GM23338 (cell line): ENCODE results near the gene WFDC10B. TPM values are rescaled to one million over a fixed set of nuclear protein-coding genes. Genes with fewer than 3 reads are reported as not detected.

Experiments
- ATAC-seq: fragments of 200-7000 bp; cut with Tn5 transposase; 3 replicates; pipeline ENCODE4 v1.9.1; 2020
- DNase-seq: peaks from one replicate; pipeline ENCODE4 v3.0.0-alpha.2; 2015; ENCODE audit warnings: low spot score
- H2AFZ ChIP-seq: fragments of 200-600 bp; sonication (generic); 2 replicates; pipeline ENCODE4 v1.8.0; 2016; ENCODE audit warnings: antibody characterized with exemption, mild to moderate bottlenecking, moderate library complexity
- H3F3A ChIP-seq: fragments of 200-600 bp; sonication (generic); replicated peaks from 2 replicates; pipeline ENCODE4 v1.8.0; 2017; ENCODE audit warnings: antibody characterized with exemption, mixed run types, low read depth
- H3K27ac ChIP-seq: fragments of 200-600 bp; sonication (generic); 2 replicates; pipeline ENCODE4 v1.6.1; 2016; ENCODE audit warnings: low read depth
- H3K27me3 ChIP-seq: fragments of 200-600 bp; sonication (generic); 2 replicates; pipeline ENCODE4 v1.8.0; 2016; ENCODE audit warnings: mild to moderate bottlenecking, mixed run types, moderate library complexity; ENCODE audit not compliant: insufficient read depth
- H3K36me3 ChIP-seq: fragments of 200-600 bp; sonication (generic); 2 replicates; pipeline ENCODE4 v1.8.0; 2016; ENCODE audit warnings: mild to moderate bottlenecking; ENCODE audit not compliant: insufficient read depth
- H3K4me1 ChIP-seq: fragments of 200-600 bp; sonication (generic); 2 replicates; pipeline ENCODE4 v1.8.0; 2016; ENCODE audit warnings: mild to moderate bottlenecking, moderate library complexity; ENCODE audit not compliant: insufficient read depth
- H3K4me2 ChIP-seq: fragments of 200-600 bp; sonication (generic); 2 replicates; pipeline ENCODE4 v1.7.1; 2017; ENCODE audit warnings: mixed run types
- H3K4me3 ChIP-seq: fragments of 200-600 bp; sonication (generic); 2 replicates; pipeline ENCODE4 v1.6.1; 2016; ENCODE audit warnings: mixed run types
- H3K79me2 ChIP-seq: fragments of 200-600 bp; sonication (generic); replicated peaks from 2 replicates; pipeline ENCODE4 v1.8.0; 2017; ENCODE audit warnings: mild to moderate bottlenecking; ENCODE audit not compliant: insufficient read depth
- H3K9me2 ChIP-seq: fragments of 200-600 bp; sonication (generic); 2 replicates; pipeline ENCODE4 v1.8.0; 2017; ENCODE audit not compliant: insufficient read depth
- H4K20me1 ChIP-seq: fragments of 200-600 bp; sonication (generic); replicated peaks from 2 replicates; pipeline ENCODE4 v1.8.0; 2017; ENCODE audit warnings: mild to moderate bottlenecking; ENCODE audit not compliant: insufficient read depth
- H3K27ac Mint-ChIP-seq: 2 replicates; pipeline ENCODE4 v1.8.0; 2020; ENCODE audit warnings: inconsistent platforms, mild to moderate bottlenecking, moderate library complexity, mixed read lengths
- H3K27me3 Mint-ChIP-seq: 3 replicates; pipeline ENCODE4 v1.8.0; 2022; ENCODE audit warnings: low read depth, mild to moderate bottlenecking, moderate library complexity, mixed read lengths, inconsistent platforms; ENCODE audit not compliant: insufficient read depth, poor library complexity
- H3K36me3 Mint-ChIP-seq: 3 replicates; pipeline ENCODE4 v1.8.0; 2021; ENCODE audit warnings: low read depth, mild to moderate bottlenecking, inconsistent platforms, moderate library complexity, mixed read lengths
- H3K4me1 Mint-ChIP-seq: 3 replicates; pipeline ENCODE4 v1.8.0; 2020; ENCODE audit warnings: mild to moderate bottlenecking, inconsistent platforms, mixed read lengths
- H3K4me3 Mint-ChIP-seq: 3 replicates; pipeline ENCODE4 v1.8.0; 2021; ENCODE audit warnings: moderate library complexity, mild to moderate bottlenecking, inconsistent platforms, mixed read lengths
- H3K9me3 Mint-ChIP-seq: 3 replicates; pipeline ENCODE4 v1.8.0; 2020; ENCODE audit warnings: moderate library complexity, mild to moderate bottlenecking, inconsistent platforms, mixed read lengths
- CREB1 ChIP-seq: fragments of 250-450 bp; sonication (Bioruptor Pico); IDR thresholded peaks from 2 replicates; pipeline ENCODE4 v1.5.0; 2020; ENCODE audit warnings: low read depth, mild to moderate bottlenecking, moderate library complexity
- EZH2 ChIP-seq: fragments of 200-600 bp; sonication (generic); IDR thresholded peaks from one replicate; pipeline ENCODE4 v1.8.0; 2017; ENCODE audit warnings: antibody characterized with exemption, mild to moderate bottlenecking, low read depth; ENCODE audit not compliant: unreplicated experiment
- EZH2phosphoT487 ChIP-seq: fragments of 200-600 bp; sonication (generic); IDR thresholded peaks from one replicate; pipeline ENCODE4 v1.8.1; 2018; ENCODE audit warnings: antibody characterized with exemption; ENCODE audit not compliant: unreplicated experiment
- JUNB ChIP-seq: IDR thresholded peaks from one replicate; pipeline ENCODE4 v1.6.1; 2016; ENCODE audit warnings: antibody characterized with exemption; ENCODE audit not compliant: unreplicated experiment
- NANOG ChIP-seq: IDR thresholded peaks from 2 replicates; pipeline ENCODE4 v1.6.1; 2016; ENCODE audit warnings: antibody characterized with exemption, borderline replicate concordance
- POLR2AphosphoS5 ChIP-seq: IDR thresholded peaks from 2 replicates; pipeline ENCODE4 v1.6.1; 2016; ENCODE audit warnings: antibody characterized with exemption, low read depth
- REST ChIP-seq: IDR thresholded peaks from one replicate; pipeline ENCODE4 v1.6.1; 2018; ENCODE audit warnings: antibody characterized with exemption; ENCODE audit not compliant: unreplicated experiment
- STAT1 ChIP-seq: IDR thresholded peaks from one replicate; pipeline ENCODE4 v1.6.1; 2016; ENCODE audit warnings: antibody characterized with exemption; ENCODE audit not compliant: unreplicated experiment
- ZNF114 ChIP-seq: fragments of 250-450 bp; sonication (Bioruptor Pico); IDR thresholded peaks from 2 replicates; pipeline ENCODE4 v1.5.0; 2020; ENCODE audit warnings: mild to moderate bottlenecking, moderate library complexity
- ZNF331 ChIP-seq: fragments of 250-450 bp; sonication (Bioruptor Pico); IDR thresholded peaks from 2 replicates; pipeline ENCODE4 v1.5.0; 2020; ENCODE audit warnings: low read depth, mild to moderate bottlenecking, moderate library complexity
- ZNF462 ChIP-seq: fragments of 250-450 bp; sonication (Bioruptor Pico); IDR thresholded peaks from 2 replicates; pipeline ENCODE4 v1.5.0; 2020; ENCODE audit warnings: mild to moderate bottlenecking, moderate library complexity
- polyA plus RNA-seq: library from polyadenylated mRNA; unstranded; fragments of >200 nt; fragmentation: Nextera tagmentation; extraction: Ambion mirVana; gene quantifications from 2 replicates; pipeline ENCODE4 v1.2.1, GENCODE V29; 2016
- total RNA-seq: library from RNA; depleted of rRNA; stranded (reverse); fragments of >200 nt; shearing (Covaris generic); gene quantifications from 2 replicates; pipeline ENCODE4 v1.2.3, GENCODE V29; 2014
- TF ChIP-seq, protein P1 (sequence below), 2 experiments: fragments of 200-600 bp in 1 of 2; sonication (generic) in 1 of 2; conservative IDR thresholded peaks; 2 replicates each; pipeline versions ENCODE4 v1.5.1 to v1.6.1; 2016 to 2017; ENCODE audit warnings: antibody characterized with exemption in 2 of 2, low read depth in 2 of 2, mild to moderate bottlenecking in 2 of 2, moderate library complexity in 1 of 2
- TF ChIP-seq, protein P2 (sequence below): IDR thresholded peaks from 2 replicates; pipeline ENCODE4 v1.6.1; 2016; ENCODE audit warnings: antibody characterized with exemption

Gene WFDC10B
- total and polyA plus RNA-seq, 2 experiments from 2014 or later: 1.0 TPM; not detected in 1

DNA sequence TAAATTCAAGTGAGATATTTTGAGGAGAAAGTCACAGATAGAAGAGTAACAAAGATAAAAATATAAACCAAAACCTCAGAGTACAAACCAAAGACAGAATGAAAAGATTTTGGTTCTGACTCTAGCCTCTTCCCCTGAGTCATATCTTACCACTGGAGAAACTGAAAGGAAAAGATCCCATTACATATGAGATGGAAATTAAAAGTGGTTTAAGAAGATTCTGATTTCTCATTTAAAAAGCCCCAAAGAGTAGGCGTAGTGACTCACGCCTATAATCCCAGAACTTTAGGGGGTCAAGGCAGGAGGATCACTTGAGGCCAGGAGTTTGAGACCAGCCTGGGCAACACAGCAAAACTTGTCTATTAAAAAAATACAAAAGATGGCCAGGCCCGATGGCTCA is 47.9 kb upstream of the WFDC10B start:
- TF ChIP-seq JUNB: no peak
- TF ChIP-seq REST: no peak
- no peak for TF ChIP-seq ZNF114 (CRISPR knock-in tag)
- no peak for TF ChIP-seq EZH2
- no peak for TF ChIP-seq POLR2AphosphoS5
- no peak for TF ChIP-seq CREB1 (CRISPR knock-in tag)
- no peak for TF ChIP-seq STAT1
- TF ChIP-seq ZNF331: no peak
- TF ChIP-seq, protein P1, sequence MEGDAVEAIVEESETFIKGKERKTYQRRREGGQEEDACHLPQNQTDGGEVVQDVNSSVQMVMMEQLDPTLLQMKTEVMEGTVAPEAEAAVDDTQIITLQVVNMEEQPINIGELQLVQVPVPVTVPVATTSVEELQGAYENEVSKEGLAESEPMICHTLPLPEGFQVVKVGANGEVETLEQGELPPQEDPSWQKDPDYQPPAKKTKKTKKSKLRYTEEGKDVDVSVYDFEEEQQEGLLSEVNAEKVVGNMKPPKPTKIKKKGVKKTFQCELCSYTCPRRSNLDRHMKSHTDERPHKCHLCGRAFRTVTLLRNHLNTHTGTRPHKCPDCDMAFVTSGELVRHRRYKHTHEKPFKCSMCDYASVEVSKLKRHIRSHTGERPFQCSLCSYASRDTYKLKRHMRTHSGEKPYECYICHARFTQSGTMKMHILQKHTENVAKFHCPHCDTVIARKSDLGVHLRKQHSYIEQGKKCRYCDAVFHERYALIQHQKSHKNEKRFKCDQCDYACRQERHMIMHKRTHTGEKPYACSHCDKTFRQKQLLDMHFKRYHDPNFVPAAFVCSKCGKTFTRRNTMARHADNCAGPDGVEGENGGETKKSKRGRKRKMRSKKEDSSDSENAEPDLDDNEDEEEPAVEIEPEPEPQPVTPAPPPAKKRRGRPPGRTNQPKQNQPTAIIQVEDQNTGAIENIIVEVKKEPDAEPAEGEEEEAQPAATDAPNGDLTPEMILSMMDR (conservative IDR thresholded peaks at IDR 0.05; ENCODE audit: low read depth in 2 of 2): no peak
- no peak for TF ChIP-seq ZNF462 (CRISPR knock-in tag)
- TF ChIP-seq NANOG: no peak
- TF ChIP-seq EZH2phosphoT487: no peak
- TF ChIP-seq, protein P2, sequence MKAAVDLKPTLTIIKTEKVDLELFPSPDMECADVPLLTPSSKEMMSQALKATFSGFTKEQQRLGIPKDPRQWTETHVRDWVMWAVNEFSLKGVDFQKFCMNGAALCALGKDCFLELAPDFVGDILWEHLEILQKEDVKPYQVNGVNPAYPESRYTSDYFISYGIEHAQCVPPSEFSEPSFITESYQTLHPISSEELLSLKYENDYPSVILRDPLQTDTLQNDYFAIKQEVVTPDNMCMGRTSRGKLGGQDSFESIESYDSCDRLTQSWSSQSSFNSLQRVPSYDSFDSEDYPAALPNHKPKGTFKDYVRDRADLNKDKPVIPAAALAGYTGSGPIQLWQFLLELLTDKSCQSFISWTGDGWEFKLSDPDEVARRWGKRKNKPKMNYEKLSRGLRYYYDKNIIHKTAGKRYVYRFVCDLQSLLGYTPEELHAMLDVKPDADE: no peak
- Histone ChIP-seq H3K4me3 (no peak overlapping the region), H2AFZ (peak overlapping the region; percentile 43; the same call in 1 of the 2 replicates), H3K36me3 (0 out of 2 replicates have a peak, but pooled peaks cover 9% of the 10 kb centered on the region), H3F3A (no peaks in the 10 kb centered on the region), H3K4me2 (no peak overlapping the region), H3K9me2 (peaks cover 14% of the 10 kb centered on the region; the same call in 1 of the 2 replicates), H3K27ac (no peak overlapping the region), H3K79me2 (no peaks in the 10 kb centered on the region), H4K20me1 (no peaks in the 10 kb centered on the region), H3K4me1 (no peaks in the 10 kb centered on the region), H3K27me3 (no peaks in the 10 kb centered on the region)
- DNase-seq (no peak), ATAC-seq (no peak)
- H3K27me3 Mint-ChIP-seq: peaks cover 4% of the 10 kb centered on the region
- no peaks in the 10 kb centered on the region for H3K4me1 Mint-ChIP-seq
- no peak overlapping the region for H3K27ac Mint-ChIP-seq
- H3K36me3 Mint-ChIP-seq: peaks cover 31% of the 10 kb centered on the region
- H3K4me3 Mint-ChIP-seq: no peak overlapping the region
- peaks cover 30% of the 10 kb centered on the region for H3K9me3 Mint-ChIP-seq
